NCI-H2107 treated with DMSO at 0.1 percent for 48 hours (cell line): Measurements from ENCODE around the gene NVL.

Source experiments
- DNase-seq: peaks from one replicate; lab custom pipeline; 2025; ENCODE audit not compliant: unreplicated experiment; lab: John Stamatoyannopoulos, UW

NVL gene

DNA sequence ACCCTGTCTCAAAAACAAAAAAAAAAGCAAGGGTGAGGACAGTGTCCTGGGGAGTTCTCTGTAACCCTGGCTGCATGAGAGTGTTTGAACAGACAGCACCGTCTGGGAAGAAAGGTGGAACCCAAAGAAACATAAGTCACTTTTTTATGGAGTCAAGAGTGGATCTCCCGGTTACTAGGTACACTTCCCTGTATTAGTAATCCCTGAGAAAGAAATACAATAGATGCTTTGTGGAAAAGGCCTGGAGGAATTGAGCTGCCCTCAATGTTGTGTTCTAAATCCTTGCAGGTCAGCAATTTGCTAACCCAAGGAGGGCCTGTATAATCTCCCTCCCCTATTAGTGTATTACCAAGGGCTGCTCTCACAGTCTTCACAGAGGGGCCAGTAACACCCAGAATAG is 130.3 kb downstream of the NVL start:
- DNase-seq: no peak

DNA sequence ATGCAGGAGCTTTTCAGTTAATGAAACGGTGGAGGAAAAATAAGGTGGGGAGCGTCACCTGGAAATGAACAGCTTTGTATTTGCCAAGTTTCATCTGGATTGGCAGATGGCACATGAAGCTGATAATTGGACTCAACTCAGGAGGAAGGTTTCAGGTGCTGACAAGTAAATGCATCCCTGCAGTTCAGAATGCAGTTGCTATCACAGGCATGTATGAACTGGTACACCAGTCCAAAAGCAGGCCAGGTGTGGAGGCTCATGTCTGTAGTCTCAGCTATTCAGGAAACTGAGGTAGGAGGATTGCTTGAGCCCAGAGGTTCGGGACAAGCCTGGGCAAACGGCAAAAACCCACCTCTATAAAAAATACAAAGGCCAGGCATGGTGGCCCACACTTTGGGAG is 131.4 kb downstream of the NVL start:
- DNase-seq: no peak

DNA sequence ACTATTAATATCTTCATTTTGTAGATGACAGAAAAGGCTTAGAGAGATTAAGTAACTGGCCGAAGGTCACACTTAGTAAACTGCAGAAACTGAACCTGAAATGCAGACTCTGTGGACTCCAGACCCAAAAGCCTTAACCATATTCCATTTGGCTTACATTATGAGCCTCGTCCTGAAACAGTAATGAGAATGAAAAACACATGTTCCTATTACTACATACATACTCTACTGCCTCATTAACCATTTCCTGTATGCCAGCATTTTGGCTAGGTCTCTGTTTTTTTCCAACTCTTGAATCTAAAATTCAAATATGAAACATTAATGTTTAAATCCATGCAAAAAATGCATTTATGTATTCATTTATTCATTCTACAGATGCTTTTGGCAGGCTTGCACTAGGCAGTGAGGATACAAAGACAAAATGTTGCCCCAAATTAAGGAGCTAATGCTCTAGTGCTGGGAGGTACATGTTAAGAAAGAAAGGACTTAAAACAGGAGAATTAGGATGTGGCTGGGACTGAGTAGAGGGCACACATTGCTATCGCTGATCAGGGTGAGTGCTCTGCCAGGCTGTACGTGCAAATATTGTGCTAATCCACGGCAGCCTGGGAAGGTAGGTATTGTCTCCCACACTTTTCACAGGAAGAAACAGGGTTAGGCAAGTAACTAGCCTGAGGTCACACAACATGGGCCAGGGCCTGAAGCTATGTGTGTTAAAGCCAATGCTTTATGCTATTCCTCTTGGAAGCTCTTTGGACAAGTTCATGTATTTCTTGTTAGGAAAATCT is 133.0 kb downstream of the NVL start:
- no peak for DNase-seq

DNA sequence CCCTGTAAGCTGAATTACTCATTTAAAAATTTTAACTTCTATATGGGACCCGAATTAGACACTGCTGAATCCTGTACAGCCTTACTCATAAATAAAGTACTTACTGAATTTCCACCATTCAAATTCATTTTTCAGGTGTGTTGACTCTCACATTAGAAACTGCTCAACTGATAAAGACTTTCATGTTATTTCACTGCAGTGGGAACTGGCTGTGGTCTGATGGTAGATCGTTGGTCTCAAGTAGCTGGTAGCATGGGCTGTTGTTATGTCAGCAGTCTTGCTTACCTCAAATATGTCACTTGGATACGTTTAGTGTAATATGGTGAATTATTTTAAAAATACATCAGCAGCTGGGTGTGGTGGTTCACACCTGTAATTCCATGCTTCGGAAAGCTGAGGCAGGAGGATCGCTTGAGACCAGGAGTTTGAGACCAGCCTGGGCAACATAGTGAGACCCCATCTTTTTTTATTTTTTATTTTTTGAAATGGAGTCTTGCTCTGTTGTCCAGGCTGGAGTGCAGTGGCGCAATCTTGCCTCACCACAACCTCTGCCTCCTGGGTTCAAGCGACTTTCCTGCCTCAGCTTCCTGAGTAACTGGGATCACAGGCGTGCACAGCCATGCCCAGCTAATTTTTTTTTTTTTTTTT is 136.5 kb downstream of the NVL start:
- DNase-seq: no peak

DNA sequence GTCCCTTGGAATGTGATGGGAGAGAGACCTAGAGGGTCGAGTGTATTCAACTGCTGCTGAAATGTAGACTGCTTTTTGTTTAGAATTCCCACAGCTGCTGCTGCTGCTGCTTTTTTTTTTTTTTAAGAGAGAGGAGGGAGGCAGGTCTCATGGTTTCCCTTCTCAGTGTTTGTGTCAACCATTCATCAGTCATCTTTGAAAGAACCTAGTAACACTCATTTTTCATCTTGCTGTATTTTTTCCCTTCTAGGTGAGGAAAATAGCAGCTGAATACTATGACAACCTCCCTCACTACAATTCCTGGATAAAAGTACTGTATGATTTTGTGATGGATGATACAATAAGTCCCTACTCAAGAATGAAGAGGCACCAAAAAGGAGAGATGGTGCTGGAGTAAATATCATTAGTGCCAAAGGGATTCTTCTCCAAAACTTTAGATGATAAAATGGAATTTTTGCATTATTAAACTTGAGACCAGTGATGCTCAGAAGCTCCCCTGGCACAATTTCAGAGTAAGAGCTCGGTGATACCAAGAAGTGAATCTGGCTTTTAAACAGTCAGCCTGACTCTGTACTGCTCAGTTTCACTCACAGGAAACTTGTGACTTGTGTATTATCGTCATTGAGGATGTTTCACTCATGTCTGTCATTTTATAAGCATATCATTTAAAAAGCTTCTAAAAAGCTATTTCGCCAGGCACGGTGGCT is 137.7 kb downstream of the NVL start:
- no peak for DNase-seq

DNA sequence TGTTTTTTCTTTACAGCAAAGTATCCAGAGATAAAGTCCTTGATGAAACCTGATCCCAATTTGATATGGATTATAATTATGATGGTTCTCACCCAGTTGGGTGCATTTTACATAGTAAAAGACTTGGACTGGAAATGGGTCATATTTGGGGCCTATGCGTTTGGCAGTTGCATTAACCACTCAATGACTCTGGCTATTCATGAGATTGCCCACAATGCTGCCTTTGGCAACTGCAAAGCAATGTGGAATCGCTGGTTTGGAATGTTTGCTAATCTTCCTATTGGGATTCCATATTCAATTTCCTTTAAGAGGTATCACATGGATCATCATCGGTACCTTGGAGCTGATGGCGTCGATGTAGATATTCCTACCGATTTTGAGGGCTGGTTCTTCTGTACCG is 140.4 kb downstream of the NVL start:
- DNase-seq: no peak

DNA sequence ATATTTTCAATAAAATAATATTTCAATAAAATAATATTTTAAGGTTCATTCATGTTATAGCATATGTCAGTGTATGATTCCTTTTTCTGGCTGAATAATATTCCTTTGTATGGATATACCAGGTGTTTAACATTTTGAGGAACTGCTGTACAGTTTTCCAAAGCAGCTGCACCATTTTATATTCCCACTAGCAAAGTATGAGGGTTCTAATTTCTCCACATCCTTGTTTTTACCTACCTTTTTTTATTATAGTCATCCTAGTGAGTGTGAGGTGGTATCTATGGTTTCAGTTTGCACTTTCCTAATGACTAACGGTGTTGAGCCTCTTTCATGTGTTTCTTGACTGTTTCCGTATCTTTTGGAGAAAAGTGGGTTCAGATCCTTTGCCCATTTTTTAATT is 141.7 kb downstream of the NVL start:
- DNase-seq: no peak

DNA sequence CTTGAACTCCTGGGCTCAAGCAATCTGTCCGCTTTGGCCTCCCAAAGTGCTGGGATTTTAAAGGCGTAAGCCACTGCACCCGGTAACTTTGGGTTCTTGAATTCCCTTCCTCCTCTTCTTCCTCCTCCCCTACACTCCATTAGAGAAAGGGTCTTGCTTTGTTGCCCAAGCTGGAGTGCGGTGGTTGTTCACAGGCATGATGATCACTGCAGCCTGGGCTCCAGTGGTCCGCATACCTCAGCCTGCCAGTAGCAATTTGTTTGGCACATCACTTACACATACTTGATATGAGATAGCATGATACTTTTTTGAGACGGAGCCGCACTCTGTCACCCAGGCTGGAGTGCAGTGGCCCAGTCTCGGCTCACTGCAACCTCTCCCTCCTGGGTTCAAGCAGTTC is 144.8 kb downstream of the NVL start:
- DNase-seq: no peak

DNA sequence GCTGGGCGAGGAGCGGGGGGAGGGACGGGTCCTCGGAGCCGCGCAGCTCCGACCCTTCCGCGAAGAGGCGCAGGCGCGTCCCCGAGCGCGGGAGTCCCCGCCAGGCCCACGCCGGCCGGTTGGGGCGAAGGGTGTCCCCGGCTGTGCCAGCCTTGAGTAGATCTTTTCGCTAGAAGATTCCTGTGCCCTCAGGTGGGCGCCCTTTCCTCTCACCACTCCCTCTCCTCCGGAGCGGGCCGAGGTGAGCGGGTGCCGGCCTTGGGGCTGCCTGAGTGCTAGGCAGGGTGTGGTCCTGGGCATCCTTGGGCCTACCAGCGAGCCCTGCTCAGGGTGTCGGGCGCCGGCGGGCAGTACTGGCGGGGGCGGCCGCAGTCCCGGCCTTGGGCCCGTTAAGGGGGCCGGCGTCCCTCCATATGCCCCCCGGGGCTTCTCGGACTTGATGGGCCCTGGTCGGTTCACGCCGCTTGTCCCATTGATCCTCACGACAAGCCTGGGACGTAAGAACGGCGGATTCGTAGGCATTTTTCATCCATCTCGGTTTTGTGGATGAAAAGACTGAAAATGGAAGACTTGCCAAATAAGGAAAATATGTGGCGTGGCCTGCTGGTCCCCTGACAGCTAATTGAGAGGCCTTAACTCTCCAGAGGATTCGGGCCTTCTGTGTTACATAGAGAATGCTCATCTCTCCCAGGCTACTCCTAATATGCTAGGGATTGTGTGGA is 146.2 kb downstream of the NVL start:
- DNase-seq: peak; percentile 21

DNA sequence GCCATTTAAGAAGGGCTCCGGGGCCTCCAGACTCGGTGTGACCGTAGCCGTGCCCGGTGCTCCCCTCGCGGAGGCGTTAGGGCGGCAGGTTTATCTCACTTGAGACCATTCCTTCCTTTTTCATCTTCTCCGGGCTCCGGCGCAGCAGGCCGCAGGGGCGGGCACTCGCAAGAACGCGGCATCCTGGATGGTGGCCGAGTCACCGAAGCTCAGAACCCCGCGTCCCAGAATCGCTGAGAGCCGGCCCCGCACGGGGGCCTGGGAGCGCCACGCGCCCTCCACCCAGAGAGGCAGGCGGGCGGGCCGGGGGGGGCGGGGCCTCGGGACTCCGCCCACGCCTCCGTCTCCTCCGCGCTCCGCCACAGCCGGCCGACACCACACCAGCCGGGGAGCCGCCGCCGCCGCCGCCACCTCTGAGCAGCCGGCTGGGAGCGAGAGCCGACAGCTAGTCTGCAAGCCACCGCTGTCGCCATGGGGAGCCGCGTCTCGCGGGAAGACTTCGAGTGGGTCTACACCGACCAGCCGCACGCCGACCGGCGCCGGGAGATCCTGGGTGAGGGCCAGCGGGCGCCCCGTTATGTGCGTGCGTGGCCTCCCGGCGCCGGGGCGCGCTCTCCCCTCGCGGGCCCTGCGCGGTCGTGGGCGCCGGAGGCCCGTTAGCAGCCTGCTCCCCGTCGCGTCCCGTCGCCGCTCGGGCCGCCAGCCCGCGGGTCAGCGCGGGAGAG is 146.9 kb downstream of the NVL start, which contains the start of gene DEGS1:
TSS of gene DEGS1 (plus strand) at position 375 of the 725 bp plus-strand sequence. CDS start at position 472, 97 bp downstream.
- peak; percentile 77 for DNase-seq

DNA sequence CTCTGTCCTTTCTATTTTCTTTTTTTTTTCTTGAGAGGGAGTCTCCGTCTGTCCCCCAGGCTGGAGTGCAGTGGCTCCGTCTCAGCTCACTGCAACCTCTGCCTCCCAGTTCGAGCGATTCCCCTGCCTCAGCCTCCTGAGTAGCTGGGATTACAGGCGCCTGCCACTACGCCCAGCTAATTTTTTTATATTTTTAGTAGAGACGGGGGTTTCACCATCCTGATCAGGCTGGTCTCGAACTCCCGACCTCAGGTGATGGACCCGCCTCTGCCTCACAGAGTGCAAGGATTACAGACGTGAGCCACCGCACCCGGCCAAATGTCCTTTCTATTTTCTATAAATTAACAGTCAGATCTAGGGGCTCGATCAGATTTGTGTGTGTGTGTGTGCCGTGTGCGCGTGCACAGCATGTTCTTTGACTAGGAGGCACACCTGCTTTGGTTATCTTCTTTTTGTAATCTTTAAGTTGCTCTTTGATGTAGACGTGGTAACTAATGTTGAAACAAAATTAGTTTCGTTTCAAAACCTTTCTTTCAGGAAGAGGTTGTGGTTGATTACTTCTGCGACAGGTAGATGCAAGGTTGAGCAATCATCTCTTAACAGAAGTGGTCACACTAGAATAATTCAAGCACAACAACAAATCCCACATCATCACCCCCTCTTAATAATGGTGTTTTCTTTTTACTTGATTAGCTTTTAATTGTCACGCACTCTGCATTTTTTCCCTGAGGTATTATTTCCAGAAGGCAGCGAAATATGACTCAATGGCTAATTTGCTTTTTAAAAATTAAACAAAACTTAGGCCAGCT is 147.7 kb downstream of the NVL start:
- DNase-seq: peak; percentile 95

DNA sequence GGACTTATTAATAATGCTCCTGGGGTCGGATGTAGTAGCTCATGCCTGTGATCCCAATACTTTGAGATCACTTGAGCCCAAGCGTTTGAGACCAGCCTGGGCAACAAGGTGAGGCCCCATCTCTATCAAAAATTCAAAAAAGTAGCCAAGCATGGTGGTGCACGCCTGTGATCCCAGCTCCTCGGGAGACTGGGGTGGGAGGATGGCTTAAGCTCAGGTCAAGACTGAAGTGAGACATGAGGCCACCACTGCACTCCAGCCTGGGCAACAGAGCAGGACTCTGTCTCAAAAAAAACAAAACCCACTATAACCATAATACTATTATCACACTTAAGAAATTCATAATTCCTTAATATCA is 148.5 kb downstream of the NVL start:
- DNase-seq: no peak

DNA sequence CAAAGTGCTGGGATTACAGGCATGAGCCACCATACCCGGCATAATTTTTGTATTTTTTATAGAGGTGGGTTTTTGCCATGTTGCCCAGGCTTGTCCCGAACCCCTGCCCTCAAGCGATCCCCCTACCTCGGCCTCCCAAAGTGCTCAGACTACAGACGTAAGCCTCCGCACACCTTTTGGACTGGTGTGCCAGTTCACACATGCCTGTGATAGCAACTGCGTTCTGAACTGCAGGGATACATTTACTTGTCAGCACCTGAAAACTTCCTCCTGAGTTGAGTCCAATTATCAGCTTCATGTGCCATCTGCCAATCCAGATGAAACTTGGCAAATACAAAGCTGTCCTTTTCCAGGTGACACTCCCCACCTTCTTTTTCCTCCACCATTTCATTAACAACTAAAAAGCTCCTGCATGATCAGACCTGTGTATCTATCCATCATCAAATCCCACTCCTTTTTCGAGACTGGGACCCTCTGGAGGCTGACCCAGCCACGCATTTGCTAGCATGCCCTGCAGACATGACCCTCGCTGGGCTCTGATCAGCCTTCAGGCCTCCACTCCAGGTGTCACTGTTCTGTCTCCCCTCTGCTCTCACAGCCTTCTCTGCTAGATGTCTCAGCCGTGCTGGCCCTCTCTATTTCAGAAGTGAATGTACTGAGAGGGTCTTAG is 149.1 kb downstream of the NVL start:
- no peak for DNase-seq

DNA sequence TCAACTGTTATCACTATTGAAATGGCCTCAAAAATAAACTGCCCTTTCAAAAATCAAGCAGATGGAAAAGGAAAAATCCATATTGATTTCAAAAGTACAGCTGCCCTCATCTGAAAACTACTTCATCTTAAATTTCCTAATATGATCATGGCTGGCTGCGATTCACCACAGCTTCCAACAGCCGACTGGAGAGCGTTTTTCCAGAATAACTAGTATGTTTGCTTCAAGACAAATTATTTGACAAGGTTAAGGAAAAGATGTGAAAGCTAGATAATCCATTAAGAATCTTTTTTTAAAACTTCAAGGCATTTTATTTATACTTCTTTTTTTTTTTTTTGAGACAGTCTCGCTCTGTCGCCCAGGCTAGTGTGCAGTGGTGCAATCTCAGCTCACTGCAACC is 151.1 kb downstream of the NVL start:
- no peak for DNase-seq

DNA sequence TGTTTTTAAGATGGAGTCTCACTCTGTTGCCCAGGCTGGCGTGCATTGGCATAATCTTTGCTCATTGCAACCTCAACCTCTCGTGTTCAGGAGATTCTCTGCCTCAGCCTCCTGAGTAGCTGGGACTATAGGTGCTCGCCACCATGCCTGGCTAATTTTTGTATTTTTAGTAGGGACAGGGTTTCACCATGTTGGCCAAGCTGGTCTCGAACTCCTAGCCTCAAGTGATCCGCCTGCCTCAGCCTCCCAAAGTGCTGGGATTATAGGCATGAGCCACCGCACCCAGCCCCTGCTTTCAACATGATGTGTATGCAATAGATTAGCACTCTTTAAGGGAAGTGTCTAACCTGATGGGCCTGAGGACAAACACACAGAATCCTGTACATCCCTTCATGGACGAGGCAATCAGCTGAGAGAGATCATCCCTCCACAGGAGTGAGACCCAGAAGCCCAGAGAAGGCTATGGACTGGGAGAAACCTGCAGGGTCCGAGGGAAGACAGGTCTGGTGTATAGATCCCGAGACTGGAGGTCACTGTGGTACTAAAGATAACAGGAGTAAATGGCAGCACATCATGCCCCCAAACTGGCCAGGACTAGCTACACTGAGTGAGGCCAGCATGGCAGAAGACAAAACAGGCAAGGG is 152.5 kb downstream of the NVL start:
- no peak for DNase-seq
